HG03280 (cell line): Measurements from ENCODE around the gene MAP4K1.
"Not testable (repeated sequence)": the region's sequence is repeated elsewhere in the genome, so short reads cannot be mapped to it uniquely, and the experiment has no call there.

Experiments used
- ATAC-seq: cut with Tn5 transposase; IDR thresholded peaks from one replicate; pipeline ENCODE4 v1.9.1; 2021; ENCODE audit warnings: mild to moderate bottlenecking, moderate library complexity; ENCODE audit not compliant: unreplicated experiment

MAP4K1 gene

DNA sequence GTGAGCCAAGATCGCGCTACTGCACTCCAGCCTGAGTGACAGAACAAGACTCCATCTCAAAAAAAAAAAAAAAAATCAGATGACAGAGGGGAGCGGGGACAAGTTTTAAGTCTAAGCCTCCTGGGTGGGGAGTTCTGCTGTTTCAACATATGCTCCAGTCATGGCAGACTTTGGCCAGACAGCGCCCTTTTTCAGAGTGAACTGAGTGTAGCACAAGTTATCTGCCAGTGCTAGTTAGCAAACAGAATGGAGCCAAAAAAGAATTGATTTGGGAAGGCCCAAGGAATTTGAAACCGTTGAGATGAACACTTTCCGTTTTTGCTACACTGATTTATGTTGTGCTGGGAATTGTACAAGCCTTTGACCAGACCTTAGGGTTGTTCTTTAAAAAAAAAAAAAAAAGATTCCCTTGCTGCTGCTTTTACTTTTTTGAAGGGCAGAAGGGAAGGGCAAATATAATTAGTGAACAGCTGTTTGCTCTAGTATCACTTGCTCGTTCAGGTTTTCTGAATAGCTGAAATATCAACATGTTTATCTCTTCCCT is 35.3 kb upstream of the MAP4K1 start:
- no peak for ATAC-seq

DNA sequence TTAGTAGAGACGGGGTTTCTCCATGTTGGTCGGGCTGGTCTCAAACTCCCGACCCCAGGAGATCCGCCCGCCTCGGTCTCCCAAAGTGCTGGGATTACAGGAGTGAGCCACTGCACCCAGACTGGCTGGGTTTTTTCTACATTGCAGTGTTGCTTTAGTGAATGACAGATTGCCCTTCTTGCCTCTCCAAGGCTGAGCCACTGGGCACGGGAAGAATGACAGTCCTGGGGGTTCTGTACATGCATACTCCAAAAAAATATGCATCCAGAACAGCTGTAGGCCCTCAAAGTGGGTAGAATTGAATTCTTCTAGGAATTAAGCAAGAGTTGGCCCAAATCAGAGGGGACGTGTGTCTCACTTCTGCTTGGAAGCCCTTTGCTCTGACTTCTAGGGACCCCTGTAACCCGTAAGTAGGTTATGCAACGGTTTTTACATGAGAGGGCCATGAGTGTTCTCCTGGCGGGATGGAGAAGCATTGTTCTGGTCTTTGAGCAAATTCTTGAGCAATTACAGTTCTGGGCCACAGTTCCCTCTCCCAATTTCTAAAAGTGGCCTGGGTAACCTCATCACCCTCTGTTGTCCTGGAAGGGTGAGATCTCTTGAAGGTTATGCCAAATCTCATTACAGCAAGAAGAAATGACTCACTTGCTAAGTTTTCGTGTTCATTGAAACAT is 33.3 kb upstream of the MAP4K1 start:
- no peak for ATAC-seq

DNA sequence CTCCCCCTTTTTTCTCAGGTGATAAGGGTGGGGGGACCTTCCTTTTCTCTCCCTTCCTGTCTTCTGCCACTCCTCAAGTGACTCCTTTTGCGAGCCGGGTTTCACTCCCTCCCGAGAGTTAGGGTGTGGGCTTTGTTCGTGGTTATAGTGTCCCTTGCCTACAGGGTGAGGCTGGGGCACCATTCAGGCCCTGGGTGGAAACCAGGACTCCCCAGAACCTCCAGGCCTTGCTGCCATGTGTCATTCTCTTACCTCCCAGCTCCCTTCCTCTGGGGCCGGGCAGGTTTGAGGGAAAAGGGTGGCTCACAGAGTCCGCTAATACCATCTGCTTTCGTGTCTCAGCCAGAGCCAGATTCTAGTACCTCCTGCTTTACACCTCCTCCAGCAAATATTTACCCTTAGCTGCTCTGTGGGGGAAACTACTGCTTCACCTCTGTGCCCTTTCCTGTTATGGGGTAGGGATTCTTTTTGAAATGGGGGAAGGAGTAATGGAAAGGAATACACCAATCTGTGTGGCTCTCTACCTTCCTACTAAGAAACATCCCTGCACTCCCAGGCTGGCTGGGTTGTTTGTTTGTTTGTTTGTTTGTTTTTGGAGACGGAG is 32.5 kb upstream of the MAP4K1 start:
- ATAC-seq = no peak

DNA sequence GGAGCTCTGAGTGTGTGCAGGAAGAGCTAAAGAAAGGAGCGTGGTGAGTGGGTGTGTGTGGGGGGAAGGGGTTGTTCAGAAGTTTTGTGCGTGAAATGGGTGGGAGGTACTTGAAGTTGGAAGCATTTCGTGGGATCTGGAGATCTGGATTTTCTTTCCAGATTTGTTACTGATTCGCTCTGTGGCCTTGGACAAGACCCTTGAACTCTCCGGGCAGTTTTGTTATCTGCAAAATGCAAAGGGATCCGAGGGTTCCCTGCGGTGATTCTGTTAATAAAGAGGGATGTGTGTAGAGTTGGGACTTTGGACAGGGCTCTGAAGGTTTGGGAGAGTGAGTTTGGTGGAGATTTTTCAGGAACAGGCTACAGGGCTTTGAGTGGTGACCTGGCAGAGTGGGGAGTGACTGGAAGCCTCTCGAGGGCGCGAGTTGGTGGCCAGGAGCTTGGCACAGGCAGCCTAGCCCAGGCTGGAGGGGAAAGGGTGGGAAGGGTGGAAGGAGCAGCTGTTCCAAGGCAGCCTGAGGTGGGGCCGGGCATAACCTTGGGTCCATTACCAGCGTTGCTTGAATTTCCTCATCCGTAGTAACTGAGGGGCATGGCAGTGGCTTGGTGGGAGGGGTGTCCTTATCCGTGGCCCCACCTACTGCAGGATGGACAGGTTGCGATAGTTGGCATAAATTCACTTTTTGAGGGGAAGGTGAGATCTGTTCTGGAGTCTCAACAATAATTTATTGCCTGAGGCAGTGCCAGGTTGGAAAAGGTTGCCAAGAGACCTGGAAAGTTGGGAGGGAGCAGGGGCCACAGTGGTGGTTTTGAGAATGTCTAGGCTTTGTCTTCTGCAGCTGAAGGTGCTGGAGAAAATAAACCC is 31.8 kb upstream of the MAP4K1 start:
- no peak for ATAC-seq

DNA sequence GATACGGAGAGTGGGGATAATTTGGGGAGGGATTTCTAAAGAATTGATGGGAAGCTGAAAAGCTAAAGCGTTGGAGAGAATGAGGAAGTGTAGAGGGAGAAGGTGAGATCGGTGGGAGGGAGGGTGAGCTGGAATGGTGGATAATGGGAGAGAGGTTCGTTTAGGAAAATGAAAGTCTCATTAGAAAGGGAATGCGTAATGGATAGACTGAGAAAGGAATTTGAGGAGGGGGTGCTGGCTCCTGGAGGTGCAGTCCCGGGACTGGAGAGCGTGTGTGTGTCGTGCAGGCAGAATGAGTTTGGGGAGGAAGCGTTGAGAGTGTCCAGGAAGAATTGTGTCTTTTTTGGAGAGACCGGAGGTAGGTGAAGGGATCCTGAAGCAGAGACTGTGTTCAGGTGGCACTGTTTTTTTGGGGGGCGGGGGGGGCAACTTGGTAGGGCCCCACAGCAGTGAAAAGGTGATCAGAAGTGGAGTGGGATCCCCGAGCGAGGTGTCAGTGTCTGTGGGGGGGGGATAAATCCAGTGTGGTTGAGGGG is 31.1 kb upstream of the MAP4K1 start:
- ATAC-seq = no peak

DNA sequence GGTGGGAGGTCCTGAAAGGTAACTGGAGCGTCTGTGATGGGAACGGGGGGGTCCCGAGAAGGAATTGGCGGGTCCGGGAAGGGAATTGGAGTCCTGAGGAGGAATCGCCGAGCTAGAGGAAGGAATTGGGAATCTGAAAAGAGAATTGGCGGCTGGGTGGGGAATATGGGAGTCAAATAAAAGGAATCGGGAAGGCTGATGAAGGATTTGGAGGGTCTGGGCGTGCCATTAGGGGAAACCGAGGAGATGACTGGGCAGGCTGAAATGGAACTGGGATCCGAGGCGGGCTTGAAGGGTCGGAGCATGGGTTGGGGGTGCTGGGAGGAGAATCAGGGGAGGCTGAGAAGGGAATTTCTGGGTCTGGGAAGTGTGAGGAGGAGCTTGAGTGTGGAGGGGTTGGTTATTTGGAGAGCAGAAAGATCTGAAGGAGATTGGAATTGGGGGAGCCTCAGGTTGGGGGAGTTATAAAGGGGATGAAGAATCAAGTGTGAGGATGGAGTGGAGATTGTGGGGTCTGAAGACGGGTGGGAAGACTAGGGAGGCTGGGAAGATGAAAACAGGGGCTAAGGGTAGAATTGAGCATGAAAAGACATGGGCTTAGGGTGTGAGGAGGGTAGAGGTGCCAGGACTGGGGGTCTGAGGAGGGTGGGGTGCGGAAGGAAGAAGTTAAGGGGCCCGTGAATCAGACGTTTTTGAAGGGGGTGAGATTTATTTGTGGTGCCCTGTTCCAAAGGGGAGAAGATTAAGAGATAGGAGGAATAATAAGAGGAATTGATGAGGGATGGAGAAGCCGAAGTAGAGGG is 30.4 kb upstream of the MAP4K1 start:
- no peak for ATAC-seq

DNA sequence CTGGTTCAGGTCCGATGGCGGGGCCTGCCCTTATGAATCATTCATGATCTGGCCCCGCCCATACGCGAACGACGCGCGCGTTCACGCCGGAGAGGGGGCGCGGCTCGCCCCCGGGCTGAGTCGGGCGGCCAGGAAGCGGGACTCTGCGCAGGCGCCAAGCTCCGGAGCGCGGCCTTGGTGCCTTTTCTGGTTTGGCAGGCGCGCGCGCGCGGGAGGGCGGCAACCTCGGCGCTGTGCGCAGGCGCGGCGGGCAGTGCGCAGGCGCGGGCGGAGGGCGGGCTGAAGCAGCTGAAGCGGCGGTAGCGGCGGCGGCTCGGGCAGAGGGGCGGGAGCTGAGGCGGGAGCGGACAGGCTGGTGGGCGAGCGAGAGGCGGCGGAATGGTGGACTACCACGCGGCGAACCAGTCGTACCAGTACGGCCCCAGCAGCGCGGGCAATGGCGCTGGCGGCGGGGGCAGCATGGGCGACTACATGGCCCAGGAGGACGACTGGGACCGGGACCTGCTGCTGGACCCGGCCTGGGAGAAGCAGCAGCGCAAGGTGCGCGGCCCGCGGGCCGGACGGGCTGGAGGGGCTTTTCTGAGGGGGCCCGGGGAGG is 29.7 kb upstream of the MAP4K1 start, which contains the start of gene ACTN4:
Gene ACTN4, plus strand, starts transcription at position 282 of the 598 bp plus-strand sequence. Its CDS starts 97 bp downstream, at position 379.
- ATAC-seq = peak; percentile 92

DNA sequence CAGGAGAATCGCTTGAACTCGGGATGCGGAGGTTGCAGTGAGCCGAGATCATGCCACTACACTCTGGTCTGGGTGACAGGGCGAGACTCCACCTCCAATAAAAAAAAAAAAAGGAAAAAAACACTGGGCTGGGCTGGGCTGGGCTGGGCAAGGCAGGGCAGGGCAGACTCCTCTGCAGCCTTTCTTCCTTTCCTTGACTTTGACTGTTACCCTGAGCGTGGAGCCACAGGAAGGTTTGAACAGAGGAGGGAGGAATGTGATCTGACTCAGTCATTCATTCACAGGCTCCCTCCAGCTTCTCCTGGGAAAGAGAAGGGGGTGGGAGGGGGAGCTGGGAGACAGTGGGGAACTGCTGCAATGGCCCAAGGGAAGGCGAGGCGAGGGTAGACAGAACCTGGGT is 27.0 kb upstream of the MAP4K1 start:
- ATAC-seq = no peak

DNA sequence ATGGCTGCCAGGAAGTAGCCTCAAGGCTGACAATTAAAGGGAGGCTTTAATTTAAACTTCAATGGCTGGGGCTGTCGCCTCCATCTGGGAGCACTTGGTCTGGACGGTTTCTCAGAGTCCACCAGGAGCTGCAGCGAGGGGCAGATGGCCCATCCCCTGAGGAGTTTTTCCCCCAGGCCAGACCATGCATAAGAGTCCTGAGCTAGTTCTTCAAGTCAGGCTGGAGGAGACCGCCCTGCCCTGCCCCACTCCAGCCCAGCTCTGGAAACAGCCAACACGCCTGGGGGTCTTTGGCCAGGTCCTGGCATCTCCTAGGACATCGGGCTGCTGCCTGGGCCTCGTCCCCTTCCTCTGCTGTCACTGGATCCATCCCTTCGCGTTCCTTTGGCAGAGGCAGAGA is 24.4 kb upstream of the MAP4K1 start:
- no peak for ATAC-seq

DNA sequence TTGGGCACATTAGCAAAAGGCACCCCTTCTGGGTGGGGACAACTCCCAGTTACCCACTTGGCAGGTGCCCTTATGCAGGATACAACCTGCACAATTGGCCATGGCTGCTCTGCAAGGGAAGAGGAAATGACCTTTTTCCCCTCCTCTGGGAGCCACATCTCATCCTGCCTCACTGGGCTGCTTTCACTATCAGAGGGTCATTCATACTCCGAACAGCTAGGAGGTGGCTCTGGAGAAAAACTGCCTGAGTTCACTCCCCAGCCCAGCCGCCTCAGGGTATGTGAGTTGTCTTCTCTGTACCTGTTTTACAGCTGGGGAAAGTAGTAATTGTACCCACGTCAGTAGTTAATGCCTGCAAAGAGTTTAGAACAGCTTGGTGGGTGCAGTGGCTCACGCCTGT is 22.6 kb upstream of the MAP4K1 start:
- ATAC-seq = no peak

DNA sequence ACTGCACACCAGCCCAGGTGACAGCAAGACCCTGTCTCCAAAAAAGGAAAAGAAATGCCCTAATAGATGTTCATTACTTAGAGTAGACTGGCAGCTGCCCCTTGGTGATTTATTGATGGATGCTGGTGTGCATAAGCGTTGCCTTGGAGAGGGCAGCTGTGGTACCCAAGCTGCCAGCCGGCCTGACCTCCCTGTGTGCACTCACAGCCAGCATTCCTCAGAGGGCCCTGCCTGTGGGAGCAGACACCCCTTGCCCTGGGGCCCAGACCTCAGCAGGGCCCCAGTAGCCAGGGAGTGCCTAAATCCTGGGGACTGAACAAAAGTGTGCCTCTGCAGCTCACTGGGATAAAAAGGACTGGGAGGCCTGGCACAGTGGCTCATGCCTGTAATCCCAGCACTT is 21.9 kb upstream of the MAP4K1 start:
- ATAC-seq = no peak

DNA sequence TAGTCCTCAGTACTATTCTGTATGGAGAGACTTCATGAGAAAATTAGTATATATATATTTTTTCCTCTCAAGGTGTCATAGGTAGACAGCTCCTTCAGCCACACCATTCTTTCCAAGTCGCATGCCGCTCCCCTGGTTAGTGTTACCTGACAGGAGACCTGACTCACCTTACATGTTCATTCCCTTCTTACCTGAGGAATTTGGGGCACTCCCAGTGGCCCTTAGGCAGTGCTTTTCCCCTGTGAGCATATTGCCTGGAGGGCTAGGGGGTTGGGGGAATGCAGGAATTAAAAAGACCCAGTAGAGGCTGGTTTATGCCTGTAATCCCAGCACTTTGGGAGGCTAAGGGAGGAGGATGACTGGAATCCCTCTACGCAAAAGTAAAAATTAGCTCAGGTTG is 20.7 kb upstream of the MAP4K1 start:
- ATAC-seq = no peak

DNA sequence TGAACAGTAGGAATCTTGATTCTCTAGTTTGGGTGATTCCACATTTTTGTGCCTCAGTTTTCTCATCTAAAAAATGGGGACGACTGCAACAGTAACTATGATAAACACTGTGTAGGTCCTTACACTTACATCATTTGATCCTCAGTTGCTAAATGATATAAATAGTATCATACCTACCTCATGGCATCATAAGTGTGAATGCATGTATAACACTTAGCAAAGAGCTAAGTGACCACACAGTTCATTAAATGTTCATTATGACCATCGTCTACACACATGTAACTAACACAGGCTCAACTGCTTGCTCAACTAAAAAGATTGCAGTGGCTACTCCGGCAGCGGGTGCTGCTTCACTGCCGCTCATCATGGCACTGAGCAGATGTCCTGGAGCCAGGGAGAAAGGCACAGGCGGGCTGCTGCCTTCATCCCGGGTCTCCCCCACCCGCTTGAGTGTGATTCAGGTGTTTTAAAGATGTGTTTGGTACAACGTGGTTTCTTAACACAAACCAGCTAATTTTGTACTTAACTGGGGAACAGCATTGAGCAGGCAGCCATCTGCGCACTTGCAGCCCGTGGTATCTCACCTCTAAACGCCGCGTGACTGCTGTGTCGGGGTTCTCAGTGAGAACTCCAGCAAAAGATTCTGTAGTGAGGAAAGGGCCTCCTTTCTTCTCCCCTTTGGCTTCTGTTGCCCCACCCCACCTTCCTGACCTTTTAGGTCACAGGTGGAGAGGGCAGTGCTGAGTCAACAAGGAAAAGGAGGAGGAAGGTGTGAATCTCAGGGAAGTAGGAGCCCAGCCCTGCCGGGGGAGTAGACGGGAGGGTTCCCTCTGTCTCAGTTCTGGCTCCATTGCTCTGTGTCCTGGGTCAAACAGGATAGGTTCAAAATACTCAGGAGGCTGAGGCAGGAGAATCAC is 18.0 kb upstream of the MAP4K1 start:
- ATAC-seq = no peak

DNA sequence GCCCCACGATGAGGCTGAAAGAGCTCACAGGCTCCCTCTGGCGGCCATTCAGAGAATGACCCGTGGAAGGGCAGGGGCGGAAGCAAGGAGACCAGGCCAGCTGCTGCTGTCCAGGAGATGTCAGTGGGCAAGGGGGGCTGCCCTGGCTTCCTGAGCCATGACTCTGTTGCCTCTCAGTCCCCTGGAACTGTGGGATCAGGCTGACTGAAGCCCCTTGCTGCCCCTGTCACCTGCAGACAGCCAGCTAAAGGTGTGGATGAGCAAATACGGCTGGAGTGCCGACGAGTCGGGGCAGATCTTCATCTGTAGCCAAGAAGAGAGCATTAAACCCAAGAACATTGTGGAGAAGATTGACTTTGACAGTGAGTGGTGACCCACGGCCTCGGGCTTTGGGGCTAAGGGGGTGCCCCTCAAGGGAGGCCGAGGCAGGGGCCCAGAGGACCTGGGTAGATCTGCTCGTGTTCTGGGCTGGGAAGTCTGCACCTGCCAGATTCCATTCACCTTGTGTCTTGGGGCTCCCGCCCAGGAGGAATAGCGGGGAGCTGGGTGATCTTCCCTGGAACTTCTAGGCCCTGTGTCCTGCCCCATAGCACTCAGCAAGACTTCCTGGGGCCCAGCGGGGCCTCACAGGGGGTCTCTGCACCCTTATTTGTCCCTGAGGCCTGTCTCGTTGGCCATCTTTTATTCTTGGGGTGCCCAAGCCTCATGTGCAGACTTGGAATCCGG is 17.2 kb upstream of the MAP4K1 start:
- no peak for ATAC-seq

DNA sequence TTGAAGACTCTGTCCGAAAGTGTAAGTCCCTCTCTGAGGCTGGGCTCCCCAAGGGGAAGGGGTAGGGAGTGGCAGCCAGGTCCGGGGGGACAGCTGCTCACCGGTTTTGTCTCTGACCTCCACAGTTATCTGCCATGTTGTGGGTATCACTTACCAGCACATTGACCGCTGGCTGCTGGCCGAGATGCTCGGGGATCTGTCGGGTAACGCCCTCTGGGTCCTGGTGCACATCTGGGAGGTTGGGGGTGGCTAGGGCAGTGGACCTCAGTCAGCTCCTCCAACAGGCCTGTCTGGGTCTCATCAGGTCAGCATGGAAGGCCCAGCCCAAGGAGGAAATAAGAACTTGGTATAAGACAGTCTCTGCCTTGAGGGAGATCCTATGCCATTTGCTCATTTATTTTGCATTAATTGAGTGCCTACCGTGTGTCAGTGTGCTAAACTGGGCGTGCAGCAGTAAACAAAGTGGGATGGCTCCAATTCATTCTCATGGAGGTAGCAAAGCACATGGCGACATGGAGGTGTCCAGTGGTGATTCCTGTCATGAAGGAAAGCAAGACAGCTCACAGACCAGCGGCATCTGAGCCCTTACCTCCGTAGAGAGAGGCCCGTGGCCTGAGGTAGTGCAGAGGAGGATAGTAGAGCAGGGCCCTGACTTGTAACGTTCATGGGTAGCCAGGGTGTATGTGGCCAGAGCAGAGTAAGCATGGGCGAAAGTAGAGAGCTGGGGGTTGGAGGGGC is 14.9 kb upstream of the MAP4K1 start:
- no peak for ATAC-seq

DNA sequence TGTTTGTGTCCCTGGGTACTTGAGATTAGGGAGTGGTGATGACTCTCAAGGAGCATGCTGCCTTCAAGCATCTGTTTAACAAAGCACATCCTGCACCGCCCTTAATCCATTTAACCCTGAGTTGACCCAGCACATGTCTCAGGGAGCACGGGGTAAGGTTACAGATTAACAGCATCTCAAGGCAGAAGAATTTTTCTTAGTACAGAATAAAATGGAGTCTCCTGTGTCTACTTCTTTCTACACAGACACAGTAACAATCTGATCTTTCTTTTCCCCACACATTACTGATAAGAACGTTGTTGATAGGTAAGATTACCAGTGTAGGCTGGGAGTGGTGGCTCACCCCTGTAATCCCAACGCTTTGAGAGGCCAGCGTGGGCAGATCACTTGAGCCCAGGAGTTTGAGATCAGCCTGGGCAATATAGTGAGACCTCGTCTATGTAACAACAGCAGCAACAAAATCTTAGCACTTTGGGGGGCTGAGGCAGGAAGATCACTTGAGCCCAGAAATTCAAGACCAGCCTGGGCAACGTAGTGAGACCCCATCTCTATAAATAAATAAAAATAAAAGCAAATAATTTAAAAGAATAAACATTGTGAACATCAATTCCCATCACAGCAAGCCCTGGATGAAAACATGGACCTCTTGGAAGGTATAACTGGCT is 14.2 kb upstream of the MAP4K1 start:
- not testable (repeated sequence) for ATAC-seq

DNA sequence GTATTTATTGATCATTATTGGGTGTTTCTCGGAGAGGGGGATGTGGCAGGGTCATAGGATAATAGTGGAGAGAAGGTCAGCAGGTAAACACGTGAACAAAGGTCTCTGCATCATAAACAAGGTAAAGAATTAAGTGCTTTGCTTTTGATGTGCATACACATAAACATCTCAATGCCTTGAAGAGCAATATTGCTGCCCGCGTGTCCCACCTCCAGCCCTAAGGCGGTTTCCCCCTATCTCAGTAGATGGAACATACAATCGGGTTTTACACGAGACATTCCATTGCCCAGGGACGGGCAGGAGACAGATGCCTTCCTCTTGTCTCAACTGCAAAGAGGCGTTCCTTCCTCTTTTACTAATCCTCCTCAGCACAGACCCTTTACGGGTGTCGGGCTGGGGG is 13.5 kb upstream of the MAP4K1 start:
- not testable (repeated sequence) for ATAC-seq
